ENCODE results near the gene AJM1.

Gene AJM1

GRCh38 chr9:136838314-136839228 is 3.7 kb upstream of the AJM1 start:
- TF ChIP-seq CTCF (IDR thresholded peaks at IDR 0.05; ENCODE audit: low read depth, low read length) (no peak), EZH2phosphoT487 (IDR thresholded peaks at IDR 0.05; ENCODE audit: low read depth) (no peak)
- peaks cover 6% of the 10 kb centered on the region for H3K4me1 ChIP-seq (ENCODE audit: low read length)
- H4K20me1 ChIP-seq (ENCODE audit: insufficient read depth, low read length), result no peaks in the 10 kb centered on the region
- no peak overlapping the region for H3K9ac ChIP-seq (ENCODE audit: low read length)
- no peak overlapping the region for H3K4me2 ChIP-seq (ENCODE audit: low read length)
- H2AFZ ChIP-seq (ENCODE audit: low read depth, low read length), result no peak overlapping the region
- H3K27ac ChIP-seq (ENCODE audit: low read length), result no peak overlapping the region
- no peak overlapping the region for H3K4me3 ChIP-seq (ENCODE audit: low read length)
- H3K27me3 ChIP-seq (ENCODE audit: low read depth, low read length), result no peaks in the 10 kb centered on the region
- peaks cover 9% of the 10 kb centered on the region for H3K36me3 ChIP-seq (replicated peaks; ENCODE audit: low read depth, low read length)
- no peaks in the 10 kb centered on the region for H3K79me2 ChIP-seq (ENCODE audit: low read length)
- H3K9me3 ChIP-seq (ENCODE audit: insufficient read depth, low read length), result no peaks in the 10 kb centered on the region

- Histone ChIP-seq H2AFZ (ENCODE audit: low read depth, low read length) (no peak overlapping the region), H3K79me2 (ENCODE audit: low read length) (no peaks in the 10 kb centered on the region), H3K4me3 (ENCODE audit: low read length) (no peak overlapping the region), H3K9me3 (ENCODE audit: insufficient read depth, low read length) (no peaks in the 10 kb centered on the region), H3K9ac (ENCODE audit: low read length) (no peak overlapping the region), H4K20me1 (ENCODE audit: insufficient read depth, low read length) (no peaks in the 10 kb centered on the region), H3K4me1 (ENCODE audit: low read length) (peaks cover 7% of the 10 kb centered on the region), H3K4me2 (ENCODE audit: low read length) (no peak overlapping the region), H3K36me3 (replicated peaks; ENCODE audit: low read depth, low read length) (peaks cover 9% of the 10 kb centered on the region), H3K27ac (ENCODE audit: low read length) (no peak overlapping the region), H3K27me3 (ENCODE audit: low read depth, low read length) (no peaks in the 10 kb centered on the region)
- TF ChIP-seq CTCF (IDR thresholded peaks at IDR 0.05; ENCODE audit: low read depth, low read length), result no peak
- no peak for TF ChIP-seq EZH2phosphoT487 (IDR thresholded peaks at IDR 0.05; ENCODE audit: low read depth)
These were observed 2.8 kb upstream of the AJM1 start for GRCh38 chr9:136839229-136840139.

GRCh38 chr9:136840140-136840876 is 2.0 kb upstream of the AJM1 start:
- H3K9ac ChIP-seq (ENCODE audit: low read length), result no peak overlapping the region
- H3K4me1 ChIP-seq (ENCODE audit: low read length), result peaks cover 7% of the 10 kb centered on the region

More at GRCh38 chr9:136840140-136840876, 2.0 kb upstream of the AJM1 start:
- no peak overlapping the region for H3K27ac ChIP-seq (ENCODE audit: low read length)
- TF ChIP-seq CTCF (IDR thresholded peaks at IDR 0.05; ENCODE audit: low read depth, low read length) (no peak), EZH2phosphoT487 (IDR thresholded peaks at IDR 0.05; ENCODE audit: low read depth) (no peak)
- H3K79me2 ChIP-seq (ENCODE audit: low read length), result no peaks in the 10 kb centered on the region
- no peaks in the 10 kb centered on the region for H3K27me3 ChIP-seq (ENCODE audit: low read depth, low read length)
- no peak overlapping the region for H2AFZ ChIP-seq (ENCODE audit: low read depth, low read length)
- H3K4me3 ChIP-seq (ENCODE audit: low read length), result no peak overlapping the region
- no peaks in the 10 kb centered on the region for H3K9me3 ChIP-seq (ENCODE audit: insufficient read depth, low read length)
- H4K20me1 ChIP-seq (ENCODE audit: insufficient read depth, low read length), result no peaks in the 10 kb centered on the region
- H3K36me3 ChIP-seq (replicated peaks; ENCODE audit: low read depth, low read length), result peaks cover 9% of the 10 kb centered on the region
- no peak overlapping the region for H3K4me2 ChIP-seq (ENCODE audit: low read length)

Measured in OCI-LY3 (cell line).